ENCODE measurements around the gene GPR68.

- no peak for TF ChIP-seq CTCF (IDR thresholded peaks at IDR 0.05)
- TF ChIP-seq POLR2A (IDR thresholded peaks at IDR 0.05), result no peak
Measured at GRCh38 chr14:91293281-91293680, 48.8 kb upstream of the GPR68 start.
